Adrenal gland (tissue), 5 donors: ENCODE results near the gene UBE3A.

Source experiments
- POLR2A ChIP-seq, 2 donors: fragments of 450-650 bp; IDR thresholded peaks; one replicate each; pipeline ENCODE4 v1.6.1; 2017; ENCODE audit warnings: antibody characterized with exemption in 2 of 2, mild to moderate bottlenecking in 2 of 2, moderate library complexity in 1 of 2
- TF ChIP-seq, protein P1 (sequence below), 6 experiments: fragments of 450-650 bp in 4 of 6; fragments of 200-600 bp in 2 of 6; sonication (generic) in 1 of 6; IDR thresholded peaks; 1 replicate in 5 of 6; 2 replicates in 1 of 6; pipeline versions ENCODE4 v1.5.1 to v1.8.0; 2016 to 2021; ENCODE audit warnings: antibody characterized with exemption in 6 of 6, mild to moderate bottlenecking in 2 of 6, moderate library complexity in 1 of 6
- donor health status: DM: no; HTN: no; CAD: no.

DNA sequence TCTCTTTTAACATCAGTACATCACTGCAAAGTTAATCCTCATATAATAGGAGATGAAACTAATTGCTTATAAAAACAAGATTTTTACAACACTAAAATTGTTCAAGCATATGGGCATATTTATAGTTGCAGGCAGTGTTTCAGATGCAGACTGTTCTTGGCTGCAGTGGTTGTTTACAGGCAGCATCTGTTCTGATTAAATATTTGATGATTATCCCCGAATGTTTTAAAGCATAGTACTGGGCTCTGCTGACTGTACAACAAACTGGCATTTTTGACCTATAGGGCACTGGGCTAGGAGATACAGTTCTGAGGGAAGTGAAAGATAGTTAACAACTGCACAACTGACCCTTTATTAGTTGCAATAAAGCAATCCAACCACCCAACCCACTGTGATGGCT, 113.6 kb downstream of the UBE3A start:
- TF ChIP-seq, protein P1, sequence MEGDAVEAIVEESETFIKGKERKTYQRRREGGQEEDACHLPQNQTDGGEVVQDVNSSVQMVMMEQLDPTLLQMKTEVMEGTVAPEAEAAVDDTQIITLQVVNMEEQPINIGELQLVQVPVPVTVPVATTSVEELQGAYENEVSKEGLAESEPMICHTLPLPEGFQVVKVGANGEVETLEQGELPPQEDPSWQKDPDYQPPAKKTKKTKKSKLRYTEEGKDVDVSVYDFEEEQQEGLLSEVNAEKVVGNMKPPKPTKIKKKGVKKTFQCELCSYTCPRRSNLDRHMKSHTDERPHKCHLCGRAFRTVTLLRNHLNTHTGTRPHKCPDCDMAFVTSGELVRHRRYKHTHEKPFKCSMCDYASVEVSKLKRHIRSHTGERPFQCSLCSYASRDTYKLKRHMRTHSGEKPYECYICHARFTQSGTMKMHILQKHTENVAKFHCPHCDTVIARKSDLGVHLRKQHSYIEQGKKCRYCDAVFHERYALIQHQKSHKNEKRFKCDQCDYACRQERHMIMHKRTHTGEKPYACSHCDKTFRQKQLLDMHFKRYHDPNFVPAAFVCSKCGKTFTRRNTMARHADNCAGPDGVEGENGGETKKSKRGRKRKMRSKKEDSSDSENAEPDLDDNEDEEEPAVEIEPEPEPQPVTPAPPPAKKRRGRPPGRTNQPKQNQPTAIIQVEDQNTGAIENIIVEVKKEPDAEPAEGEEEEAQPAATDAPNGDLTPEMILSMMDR (IDR thresholded peaks at IDR 0.05), result no peak
- TF ChIP-seq POLR2A (IDR thresholded peaks at IDR 0.05), result no peak
